GM18499 (cell line): ENCODE data around the gene NT5C1B.
"Not testable (repeated sequence)": the region's sequence is repeated elsewhere in the genome, so short reads cannot be mapped to it uniquely, and the experiment has no call there.

ENCODE experiments used
- ATAC-seq: cut with Tn5 transposase; IDR thresholded peaks from one replicate; pipeline ENCODE4 v1.9.1; 2021; ENCODE audit warnings: moderate number of reproducible peaks; ENCODE audit not compliant: insufficient read depth, unreplicated experiment

Gene NT5C1B

DNA sequence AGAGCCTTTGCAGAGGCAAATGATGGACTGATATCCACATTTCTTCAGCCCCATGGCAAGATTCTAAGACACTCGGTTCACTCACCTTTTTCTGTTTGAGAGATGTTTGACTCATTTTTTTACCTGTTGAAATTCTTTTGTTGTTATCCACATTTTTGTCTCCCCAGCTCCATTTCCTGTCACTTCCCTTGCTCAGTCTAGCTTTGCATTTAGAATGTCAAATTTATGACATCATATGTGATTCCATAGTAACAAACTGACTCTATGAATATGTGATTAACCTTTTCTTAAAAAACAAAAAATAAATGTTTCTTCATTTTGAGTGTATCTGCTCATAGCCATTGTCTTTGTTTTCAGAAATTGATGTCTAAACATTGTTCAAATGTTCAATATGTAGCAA is at the start of gene NT5C1B:
Gene NT5C1B, minus strand, starts transcription at position 216 of the 400 bp plus-strand sequence. Its CDS starts 101 bp downstream, at position 115.
- no peak for ATAC-seq

DNA sequence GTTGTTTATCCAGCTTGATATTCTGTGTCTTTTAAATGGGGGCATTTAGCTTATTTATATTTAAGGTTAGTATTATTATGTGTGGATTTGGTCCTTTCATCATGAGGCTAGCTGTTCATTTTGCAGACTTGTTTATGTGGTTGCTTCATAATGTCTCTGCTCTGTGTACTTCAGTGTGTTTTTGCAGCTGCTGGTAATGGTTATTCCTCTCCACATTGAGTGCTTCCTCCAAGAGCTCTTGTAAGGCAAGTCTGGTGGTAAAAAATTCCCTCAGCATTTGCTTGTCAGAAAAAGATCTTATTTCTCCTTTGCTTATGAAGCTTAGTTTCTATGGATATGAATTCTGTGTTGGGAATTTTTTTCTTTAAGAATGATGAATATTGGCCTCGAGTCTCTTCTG is 47.8 kb upstream of the NT5C1B start:
- no peak for ATAC-seq

DNA sequence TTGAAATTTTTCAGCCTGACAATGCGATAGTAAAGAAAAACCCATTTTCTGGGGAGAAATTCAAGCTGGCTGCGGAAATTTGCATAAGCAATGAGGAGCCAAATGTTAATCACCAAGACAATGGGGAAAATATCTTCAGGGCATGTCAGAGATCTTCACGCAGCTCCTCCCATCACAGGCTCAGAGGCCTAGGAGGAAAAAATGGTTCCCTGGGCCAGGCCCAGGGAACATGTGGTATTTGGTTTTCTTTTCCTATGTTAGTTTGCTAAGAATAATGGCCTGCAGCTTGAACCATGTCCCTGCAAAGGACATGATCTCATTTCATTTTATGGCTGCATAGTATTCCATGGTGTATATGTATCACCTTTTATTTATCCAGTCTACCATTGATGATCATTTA is 43.3 kb upstream of the NT5C1B start:
- not testable (repeated sequence) for ATAC-seq

DNA sequence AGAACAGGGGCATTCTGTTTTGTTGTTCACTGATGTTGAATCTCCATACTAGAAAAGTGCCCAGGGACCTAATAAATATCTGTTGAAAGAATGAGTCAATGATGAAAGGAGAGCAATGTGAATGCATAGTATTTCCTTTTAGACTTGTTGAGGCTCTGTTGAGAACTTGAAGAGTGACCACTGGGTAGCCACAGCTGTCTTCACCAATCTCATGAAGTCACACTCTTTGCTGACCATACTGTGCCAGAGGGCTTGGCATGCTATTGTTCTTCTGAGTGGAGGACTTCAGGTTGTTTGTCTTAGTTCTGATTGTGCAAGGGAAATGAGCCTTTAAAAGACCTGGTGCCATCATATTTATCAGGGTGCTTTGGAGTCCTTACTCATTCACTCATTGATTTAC is 41.6 kb upstream of the NT5C1B start:
- ATAC-seq: no peak

DNA sequence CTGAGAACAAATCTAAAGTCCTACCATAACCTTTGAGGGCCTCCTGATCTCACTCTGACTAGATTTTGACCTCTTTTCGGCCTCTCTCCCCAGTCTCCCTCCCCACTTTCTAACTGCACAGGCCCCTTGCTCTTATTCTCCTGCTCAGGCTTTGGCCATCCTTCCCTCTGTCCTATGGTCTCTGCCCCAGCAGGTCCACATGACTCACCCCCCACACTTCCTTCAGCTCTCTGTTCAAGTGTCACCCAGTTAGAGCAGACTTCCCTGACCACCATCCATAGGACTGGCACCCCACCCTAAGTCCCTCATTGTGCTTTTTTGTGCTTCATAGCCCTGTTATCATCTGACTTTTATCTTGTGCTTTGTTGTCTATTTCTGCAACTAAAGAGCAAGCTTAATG is 41.2 kb upstream of the NT5C1B start:
- no peak for ATAC-seq

DNA sequence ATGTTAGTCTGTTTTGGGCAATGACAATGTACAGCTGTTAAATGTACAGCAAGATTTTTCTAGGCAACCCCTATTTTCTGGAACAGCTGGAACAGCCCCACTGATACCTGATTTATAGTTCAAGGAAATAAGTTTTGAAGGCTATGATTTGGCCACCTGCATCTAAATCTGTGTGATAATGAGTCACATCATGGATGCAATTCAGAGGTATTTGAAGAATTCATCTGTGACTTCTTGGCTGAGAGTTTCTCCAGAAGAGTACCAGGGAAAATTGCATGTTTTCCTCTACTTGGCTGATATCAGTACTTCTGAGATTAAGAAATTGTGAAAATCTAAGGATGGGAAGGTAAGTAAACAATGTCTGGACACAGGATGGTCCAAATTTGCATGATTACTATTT is 40.7 kb upstream of the NT5C1B start:
- no peak for ATAC-seq

DNA sequence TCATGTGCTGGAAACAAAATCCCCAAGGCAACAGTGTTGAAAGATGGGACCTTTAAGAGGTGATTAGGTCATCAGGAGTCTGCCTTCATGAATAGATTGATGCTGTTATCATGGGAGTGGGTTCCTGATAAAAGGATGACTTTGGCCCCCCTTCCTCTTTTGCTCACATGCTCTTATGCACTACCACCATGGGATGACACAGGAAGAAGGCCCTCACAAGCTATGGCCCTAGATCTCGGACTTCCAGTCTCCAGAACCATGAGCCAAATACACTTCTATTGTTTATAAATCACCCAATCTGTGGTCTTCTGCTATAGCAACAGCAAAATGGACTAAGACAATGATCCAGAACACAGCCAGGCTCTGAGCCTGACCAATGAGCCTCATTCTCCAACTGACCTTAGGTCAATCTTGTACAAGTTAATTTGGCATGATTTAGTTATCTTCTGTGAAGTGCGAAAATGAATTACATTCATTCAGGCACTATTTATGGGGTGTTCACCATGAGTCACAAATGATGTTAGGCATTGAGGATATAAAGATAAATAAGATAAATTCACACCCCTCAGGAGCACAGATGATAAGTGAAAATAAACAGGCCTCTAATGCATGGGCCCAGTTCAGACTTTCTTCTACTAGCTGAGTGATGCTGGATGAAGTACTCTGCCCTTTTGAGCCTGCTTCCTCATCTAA is 37.7 kb upstream of the NT5C1B start:
- no peak for ATAC-seq

DNA sequence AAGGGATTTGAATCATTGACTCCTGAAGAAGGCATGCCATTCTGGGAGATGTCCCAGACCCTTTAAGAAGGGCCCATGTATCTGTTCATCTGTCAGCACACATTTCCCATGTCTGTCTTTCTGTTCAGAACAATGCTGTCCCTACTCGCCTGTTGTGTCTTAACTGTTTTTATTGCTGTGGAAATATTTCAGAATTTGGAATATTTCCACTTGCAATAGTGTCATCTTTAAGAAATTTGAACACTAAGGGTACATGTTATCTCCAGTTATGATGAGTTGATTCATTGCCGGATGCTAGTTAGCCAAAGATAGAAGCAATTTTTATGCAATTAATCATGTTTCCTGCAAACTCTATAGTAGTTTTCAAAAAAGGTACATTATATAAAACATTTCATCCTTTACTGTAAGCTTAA is 36.9 kb upstream of the NT5C1B start:
- no peak for ATAC-seq

DNA sequence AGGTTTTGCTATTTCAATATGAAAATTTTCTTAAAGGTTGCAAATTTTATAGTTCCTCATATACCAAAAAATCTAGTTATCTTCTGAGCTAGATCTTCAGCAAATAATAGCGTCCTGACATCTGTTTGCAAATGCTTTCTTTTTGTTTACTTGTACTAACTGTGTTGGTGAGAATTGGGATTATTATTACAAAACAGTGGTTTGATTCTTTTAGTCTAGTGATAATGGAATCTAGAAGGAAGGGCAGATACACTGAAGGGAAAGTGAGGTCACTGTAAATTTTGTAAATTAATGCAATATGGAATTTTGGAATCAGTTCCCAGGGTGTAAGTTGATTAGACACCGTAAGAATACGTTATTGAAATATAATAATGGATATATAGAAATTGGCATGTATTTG is 36.2 kb upstream of the NT5C1B start:
- ATAC-seq: no peak

DNA sequence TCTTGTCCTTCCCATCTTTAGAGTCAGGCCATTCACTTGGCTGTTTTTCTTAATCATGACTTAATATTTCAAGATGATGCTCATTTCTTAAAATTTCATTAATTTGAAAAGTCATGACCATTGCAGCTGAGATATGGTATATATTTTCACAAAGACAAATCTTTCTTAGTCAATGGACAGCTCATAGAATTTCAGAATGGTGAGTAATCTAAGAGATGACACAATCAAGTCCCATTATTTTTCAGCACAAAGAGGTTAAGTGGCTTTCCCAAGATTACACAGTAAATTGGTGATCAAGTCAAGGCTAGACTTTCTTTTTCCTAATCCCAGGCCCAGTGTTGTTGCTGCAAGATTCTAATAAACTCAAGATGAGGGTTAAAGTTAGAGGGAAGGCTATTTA is 34.4 kb upstream of the NT5C1B start:
- no peak for ATAC-seq

DNA sequence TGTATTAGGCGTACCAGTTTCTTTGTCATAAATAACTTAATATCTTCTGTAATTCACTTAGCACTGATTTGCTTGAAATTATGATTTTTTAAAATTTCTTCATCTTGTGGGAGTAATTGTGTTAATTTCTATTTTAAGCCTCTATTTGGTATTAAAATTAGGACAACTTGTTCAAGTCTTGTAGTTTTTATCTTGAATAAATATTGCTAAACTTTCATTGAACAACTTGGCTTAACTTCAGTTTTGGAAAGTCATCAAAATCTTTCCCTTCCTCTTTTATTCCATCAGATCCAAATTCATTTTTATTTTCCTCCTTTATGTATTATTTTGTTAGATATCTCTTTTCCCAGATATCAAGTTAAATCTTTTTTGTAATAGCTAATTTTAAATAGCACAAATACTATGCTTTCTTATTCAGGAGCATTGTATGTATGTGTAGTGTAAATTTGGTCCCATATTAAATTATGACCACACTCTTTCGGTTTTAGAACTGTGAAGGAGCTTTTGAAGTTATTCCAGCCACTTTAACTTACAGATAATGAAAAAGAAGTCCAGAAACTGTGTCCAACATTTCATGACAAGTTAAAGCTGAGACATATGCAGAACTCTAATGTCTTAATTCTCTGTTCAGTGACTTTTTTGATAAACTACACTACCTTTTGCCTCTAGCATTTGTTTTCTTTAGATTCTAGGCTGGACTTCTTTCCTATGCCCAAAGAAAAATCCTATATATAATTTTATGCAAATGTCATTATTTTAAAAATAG is 31.7 kb upstream of the NT5C1B start:
- ATAC-seq: no peak

DNA sequence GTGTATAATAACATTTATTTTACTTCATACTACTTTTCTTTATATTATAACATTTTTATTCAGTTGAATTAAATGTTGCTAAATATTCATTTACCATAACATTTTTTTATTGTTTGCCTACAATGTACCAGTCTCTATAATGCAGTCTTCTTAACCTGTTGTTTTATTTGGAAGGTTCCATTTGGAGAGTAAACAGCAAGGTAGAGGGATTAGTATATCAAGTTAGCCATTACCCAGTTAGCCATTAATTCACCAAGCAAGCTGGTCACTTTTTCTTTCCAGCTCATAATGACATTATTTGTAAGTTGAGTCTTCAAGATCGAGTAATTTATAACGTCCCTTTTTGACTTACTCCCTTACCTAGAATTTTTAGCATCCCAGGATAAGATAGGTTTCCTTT is 29.7 kb upstream of the NT5C1B start:
- no peak for ATAC-seq

DNA sequence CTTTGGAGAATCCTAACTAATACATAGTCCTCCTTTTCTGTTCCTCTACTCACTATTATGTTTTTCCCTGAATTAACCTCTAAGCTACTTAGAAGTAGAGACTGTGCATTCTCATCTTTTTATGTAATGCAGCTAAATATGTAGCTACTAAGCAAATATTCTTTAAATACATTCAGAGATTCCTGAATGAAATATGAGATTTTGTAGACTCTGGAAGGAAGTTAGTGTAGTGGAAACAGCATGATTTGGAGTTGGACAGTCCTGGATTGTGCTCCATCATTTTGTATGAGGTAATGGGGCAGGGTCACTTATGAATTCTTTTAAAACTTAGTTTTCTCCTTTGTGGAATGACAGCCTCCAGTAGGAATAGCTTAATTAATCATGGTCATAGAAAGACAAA is 24.7 kb upstream of the NT5C1B start:
- no peak for ATAC-seq

DNA sequence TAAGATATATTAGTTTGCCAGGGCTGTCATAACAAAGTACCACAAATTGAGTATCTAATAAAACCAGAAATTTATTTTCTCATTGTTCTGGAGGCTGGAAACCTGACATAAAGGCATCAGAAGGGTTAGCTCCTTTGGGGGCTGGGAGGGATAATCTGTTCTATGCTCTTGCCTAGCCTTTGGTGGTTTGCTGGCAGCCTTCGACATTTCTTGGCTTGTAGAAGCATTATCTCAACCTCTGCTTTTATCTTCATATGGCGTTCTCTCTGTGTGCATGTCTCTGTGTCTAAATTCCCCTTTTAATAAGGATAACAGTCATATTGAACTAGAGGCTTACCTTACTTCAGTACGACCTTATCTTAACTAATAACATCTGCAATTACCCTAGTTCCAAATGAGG is 22.8 kb upstream of the NT5C1B start:
- no peak for ATAC-seq

DNA sequence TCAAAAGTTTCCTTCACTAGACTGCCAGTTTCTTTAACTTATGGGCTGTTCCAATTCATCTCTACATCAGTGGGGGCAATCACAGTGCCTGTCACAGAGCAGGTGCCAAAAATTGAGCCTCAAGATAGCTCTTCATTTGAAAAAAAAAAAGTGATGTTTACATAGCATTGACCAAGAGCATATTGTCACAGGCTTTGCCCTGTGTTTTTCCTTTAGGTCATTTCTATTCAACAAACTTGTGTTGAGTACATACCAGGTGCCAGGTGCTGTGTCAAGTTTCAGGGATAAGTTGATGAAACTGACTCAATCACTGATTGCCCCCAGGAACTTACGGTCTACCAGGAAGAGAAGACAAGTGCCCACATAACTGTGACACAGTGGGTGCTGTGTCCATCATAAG is 22.2 kb upstream of the NT5C1B start:
- ATAC-seq: no peak

DNA sequence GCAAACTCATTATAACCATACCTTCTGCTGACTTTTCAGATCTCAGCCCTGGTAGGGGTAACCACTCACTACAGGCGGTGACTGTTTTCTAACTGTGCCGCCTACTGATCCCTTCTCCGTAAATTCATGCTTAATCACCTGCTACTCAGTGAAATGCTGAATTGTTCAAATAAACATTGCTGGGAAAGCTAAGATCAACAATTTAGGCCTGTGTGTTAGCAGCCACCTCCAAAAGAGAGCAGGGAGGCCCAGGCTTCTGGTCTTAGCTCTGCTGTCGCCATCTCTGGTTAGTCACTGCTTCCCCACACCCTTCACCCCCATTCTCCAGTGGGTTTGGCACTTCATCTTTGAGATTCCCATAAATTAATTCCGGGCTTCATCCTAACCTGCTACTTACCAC is 21.8 kb upstream of the NT5C1B start:
- ATAC-seq: no peak

DNA sequence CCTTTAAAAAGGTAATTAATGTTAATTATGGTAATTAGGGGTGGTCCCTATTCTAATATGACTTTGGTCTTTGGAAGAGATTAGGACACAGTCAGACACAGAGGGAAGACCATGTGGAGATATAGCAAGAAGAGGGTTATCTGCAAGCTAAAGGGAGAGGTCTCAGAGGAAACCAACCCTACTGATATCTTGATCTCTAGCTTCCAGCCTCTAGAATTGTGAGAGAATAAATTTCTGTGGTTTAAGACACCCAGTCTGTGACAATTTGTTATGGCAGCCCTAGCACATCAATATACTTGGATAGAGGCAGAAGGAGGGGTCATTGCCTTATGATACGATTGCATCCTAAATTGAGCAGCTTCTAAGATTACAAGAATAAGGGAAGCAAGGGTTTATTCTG is 21.3 kb upstream of the NT5C1B start:
- no peak for ATAC-seq

DNA sequence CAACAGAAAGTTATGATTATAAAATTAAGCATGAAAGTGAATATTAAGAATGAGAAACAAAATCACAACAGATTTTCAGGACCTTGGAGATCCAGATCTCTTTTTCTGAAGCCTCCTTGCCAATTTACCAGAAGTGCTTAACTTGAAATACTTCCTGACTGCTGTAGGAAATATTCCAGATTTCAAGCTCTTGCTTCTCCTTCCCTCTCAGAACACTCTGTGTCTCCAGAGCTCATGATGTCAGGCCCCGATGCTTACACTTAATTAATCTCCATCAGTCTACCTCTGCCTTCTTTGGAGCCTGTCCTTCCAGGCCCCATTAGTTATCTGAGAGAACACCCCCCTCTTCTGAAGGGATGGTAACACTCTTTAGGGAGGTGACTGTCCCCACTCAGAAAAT is 20.7 kb upstream of the NT5C1B start:
- ATAC-seq: no peak

DNA sequence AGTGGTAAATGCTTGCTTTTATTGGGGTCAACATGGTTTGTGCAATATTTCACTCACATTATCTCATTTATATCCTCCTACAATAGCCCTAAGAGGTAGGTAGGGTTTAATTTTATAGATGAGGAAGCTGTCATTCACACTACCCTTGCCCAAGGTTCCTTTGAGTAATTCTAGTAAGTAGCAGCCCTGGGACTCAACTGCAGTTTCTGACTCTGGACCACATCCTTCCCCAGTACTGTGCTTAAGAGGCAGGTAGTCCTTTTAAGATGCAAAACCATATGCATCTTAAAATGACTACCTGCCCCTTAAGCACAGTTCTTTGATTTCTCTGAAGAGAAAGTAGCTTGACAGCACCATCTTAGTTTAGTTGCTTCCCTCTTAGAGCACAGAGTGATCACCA is 15.7 kb upstream of the NT5C1B start:
- no peak for ATAC-seq

DNA sequence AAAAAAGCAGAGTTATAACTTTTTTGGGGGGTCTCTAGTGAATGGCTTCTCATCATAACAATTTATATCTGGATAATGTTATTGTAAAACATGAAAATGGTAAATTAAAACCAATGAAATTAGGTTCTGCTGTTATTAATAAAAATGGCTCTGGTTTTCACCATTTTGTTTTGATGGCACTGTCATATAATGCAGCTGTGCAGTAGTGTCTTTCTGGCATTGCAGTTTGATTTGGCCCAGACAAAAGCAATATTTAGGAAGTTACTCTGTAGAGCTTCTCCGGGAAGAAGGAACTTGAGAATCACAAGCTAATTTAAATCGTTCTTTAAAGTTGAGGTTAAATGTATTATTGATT is 15.1 kb upstream of the NT5C1B start:
- no peak for ATAC-seq

DNA sequence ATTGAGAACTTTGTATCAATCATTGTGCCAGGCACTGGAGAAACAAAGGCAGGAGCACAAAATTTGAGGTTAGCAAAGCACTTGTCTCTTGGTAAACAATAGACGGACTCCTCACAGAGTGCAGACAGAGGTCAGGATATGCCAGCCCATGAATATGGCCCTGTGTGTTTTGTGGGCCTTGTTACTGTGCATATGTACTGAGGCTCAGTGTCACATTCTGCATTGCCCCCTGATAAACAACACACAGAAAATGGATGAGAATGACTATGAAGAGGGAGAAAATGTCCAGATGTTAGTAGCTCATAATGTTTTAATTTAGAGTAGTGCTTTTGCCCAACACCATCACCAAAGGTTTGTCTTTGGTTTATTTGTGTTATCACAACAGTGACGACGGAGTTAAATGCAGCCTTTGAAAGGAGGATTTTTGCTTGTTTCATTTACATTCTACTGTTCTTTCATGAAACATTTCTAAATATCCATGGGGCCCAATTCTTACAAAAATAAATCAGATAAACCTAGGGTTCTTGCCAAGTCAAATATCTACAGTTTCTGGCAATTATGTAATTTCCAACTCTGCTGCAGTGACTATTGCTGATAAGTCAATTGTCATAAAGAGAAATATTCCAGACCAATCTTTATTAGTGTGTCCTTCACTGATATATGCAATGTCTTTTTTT is 14.6 kb upstream of the NT5C1B start:
- ATAC-seq: no peak

DNA sequence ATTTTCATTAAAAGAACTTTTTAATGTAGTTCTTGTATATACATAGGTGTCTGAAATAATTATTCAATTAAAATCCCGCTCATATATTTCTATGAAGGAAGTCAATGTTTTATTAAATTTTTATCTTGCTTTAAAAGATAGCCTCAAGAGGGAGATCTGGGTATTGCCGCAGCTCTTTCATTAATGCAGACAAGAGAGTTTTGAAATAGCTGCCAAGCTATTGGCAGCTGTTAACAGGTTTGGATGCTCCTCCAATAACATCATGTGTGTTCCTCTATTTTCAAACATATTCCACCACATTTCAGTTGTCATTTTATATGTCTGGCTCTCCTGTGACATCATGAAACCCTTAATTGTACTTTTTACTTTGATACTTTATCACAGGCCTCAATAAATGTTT is 12.9 kb upstream of the NT5C1B start:
- ATAC-seq: no peak
